Measurements from ENCODE around the gene ACBD6.

DNA sequence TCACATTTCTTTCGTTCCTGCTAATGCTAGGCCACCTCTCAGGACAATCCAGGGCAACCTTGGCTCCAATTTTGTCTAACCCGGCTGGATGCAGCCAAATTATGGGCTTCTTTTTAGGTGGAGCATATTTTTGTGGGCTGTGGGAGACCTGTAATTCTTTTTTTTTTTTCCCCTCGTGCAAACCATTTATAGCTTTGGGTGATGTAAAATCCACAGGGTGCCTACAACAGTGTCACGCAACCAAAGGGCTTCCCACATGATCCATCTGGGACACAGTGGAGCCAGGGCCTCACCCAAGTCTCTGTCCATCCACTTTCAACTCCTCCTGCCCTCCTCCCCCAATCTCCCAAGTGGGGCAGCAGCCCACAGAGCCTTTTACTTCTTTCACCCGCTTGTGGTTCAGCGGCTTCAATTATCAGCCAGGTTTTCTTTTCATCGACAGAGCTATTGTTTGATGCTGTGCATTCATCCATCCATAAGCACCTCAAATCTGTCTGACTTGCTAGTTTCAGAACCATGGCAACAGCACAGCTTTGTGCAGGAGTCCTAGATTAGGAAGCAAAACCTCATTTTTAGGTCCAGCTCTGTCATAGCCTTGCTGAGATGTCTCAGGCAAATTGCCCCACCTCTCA lies 46.4 kb upstream of the ACBD6 start:
- TF ChIP-seq, protein P1, sequence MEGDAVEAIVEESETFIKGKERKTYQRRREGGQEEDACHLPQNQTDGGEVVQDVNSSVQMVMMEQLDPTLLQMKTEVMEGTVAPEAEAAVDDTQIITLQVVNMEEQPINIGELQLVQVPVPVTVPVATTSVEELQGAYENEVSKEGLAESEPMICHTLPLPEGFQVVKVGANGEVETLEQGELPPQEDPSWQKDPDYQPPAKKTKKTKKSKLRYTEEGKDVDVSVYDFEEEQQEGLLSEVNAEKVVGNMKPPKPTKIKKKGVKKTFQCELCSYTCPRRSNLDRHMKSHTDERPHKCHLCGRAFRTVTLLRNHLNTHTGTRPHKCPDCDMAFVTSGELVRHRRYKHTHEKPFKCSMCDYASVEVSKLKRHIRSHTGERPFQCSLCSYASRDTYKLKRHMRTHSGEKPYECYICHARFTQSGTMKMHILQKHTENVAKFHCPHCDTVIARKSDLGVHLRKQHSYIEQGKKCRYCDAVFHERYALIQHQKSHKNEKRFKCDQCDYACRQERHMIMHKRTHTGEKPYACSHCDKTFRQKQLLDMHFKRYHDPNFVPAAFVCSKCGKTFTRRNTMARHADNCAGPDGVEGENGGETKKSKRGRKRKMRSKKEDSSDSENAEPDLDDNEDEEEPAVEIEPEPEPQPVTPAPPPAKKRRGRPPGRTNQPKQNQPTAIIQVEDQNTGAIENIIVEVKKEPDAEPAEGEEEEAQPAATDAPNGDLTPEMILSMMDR (IDR thresholded peaks at IDR 0.05 in 2 of 3, conservative IDR thresholded peaks at IDR 0.05 in 1 of 3; ENCODE audit: control insufficient read depth in 2 of 3, extremely low read depth in 1 of 3, insufficient read depth in 1 of 3, low read depth in 3 of 3, low read length in 3 of 3): no peak
- TF ChIP-seq, protein P2, sequence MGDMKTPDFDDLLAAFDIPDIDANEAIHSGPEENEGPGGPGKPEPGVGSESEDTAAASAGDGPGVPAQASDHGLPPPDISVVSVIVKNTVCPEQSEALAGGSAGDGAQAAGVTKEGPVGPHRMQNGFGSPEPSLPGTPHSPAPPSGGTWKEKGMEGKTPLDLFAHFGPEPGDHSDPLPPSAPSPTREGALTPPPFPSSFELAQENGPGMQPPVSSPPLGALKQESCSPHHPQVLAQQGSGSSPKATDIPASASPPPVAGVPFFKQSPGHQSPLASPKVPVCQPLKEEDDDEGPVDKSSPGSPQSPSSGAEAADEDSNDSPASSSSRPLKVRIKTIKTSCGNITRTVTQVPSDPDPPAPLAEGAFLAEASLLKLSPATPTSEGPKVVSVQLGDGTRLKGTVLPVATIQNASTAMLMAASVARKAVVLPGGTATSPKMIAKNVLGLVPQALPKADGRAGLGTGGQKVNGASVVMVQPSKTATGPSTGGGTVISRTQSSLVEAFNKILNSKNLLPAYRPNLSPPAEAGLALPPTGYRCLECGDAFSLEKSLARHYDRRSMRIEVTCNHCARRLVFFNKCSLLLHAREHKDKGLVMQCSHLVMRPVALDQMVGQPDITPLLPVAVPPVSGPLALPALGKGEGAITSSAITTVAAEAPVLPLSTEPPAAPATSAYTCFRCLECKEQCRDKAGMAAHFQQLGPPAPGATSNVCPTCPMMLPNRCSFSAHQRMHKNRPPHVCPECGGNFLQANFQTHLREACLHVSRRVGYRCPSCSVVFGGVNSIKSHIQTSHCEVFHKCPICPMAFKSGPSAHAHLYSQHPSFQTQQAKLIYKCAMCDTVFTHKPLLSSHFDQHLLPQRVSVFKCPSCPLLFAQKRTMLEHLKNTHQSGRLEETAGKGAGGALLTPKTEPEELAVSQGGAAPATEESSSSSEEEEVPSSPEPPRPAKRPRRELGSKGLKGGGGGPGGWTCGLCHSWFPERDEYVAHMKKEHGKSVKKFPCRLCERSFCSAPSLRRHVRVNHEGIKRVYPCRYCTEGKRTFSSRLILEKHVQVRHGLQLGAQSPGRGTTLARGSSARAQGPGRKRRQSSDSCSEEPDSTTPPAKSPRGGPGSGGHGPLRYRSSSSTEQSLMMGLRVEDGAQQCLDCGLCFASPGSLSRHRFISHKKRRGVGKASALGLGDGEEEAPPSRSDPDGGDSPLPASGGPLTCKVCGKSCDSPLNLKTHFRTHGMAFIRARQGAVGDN (IDR thresholded peaks at IDR 0.05): no peak
- TF ChIP-seq TAF1 (IDR thresholded peaks at IDR 0.05; ENCODE audit: borderline replicate concordance, low read depth, low read length) (no peak), KLF5 (IDR thresholded peaks at IDR 0.05; ENCODE audit: partially characterized antibody) (no peak)

Data from GM12878 (cell line).